Tibial nerve (tissue), 4 donors: ENCODE data around the gene SLC2A4RG. TPM values are rescaled to one million over a fixed set of nuclear protein-coding genes. Genes with fewer than 3 reads are reported as not detected.

ENCODE experiments used
- DNase-seq, 2 donors: peaks; one replicate each; pipeline ENCODE4 v3.0.0-alpha.2; 2019; ENCODE audit warnings: low spot score in 2 of 2
- H3K27ac ChIP-seq, 4 donors: fragments of 200-600 bp; sonication (generic) in 3 of 4; one replicate each; pipeline ENCODE4 v1.5.1; 2017 to 2019; ENCODE audit warnings: mild to moderate bottlenecking in 1 of 4
- H3K27me3 ChIP-seq, 2 donors: fragments of 200-600 bp; sonication (generic) in 1 of 2; one replicate each; pipeline versions ENCODE4 v1.5.1 to v1.6.0; 2017 to 2019
- H3K36me3 ChIP-seq, 3 donors: fragments of 200-600 bp; sonication (generic); one replicate each; pipeline ENCODE4 v1.5.1; 2018 to 2019
- H3K4me1 ChIP-seq, 4 donors: fragments of 200-600 bp; sonication (generic) in 3 of 4; one replicate each; pipeline ENCODE4 v1.5.1; 2017 to 2019
- H3K4me3 ChIP-seq, 4 donors: fragments of 200-600 bp; sonication (generic) in 3 of 4; one replicate each; pipeline ENCODE4 v1.5.1; 2017 to 2019; ENCODE audit warnings: mild to moderate bottlenecking in 1 of 4, moderate library complexity in 1 of 4
- H3K9me3 ChIP-seq, 4 donors: fragments of 200-600 bp; sonication (generic) in 3 of 4; one replicate each; pipeline ENCODE4 v1.5.1; 2017 to 2019
- EP300 ChIP-seq, 2 donors: sonication (generic); formaldehyde crosslinking; IDR thresholded peaks; one replicate each; pipeline ENCODE4 v1.6.1; 2017; ENCODE audit warnings: antibody characterized with exemption in 2 of 2, mild to moderate bottlenecking in 1 of 2
- POLR2A ChIP-seq, 2 donors: fragments of 450-650 bp; IDR thresholded peaks; one replicate each; pipeline ENCODE4 v1.6.1; 2017; ENCODE audit warnings: antibody characterized with exemption in 2 of 2, mild to moderate bottlenecking in 2 of 2, moderate library complexity in 2 of 2
- WGBS, 2 donors: methylation state at CpG; one replicate each; pipeline ENCODE4 v1.1.5; 2018; 5-methylcytosine and 5-hydroxymethylcytosine counted together
- total RNA-seq, 4 donors: library from RNA; depleted of rRNA; stranded (reverse); fragments of >200 nt; gene quantifications; one replicate each; pipeline ENCODE4 v1.1.0, GENCODE V29; 2016
- TF ChIP-seq, protein P1 (sequence below), 5 experiments: fragments of 200-600 bp in 3 of 5; fragments of 450-650 bp in 2 of 5; sonication (generic) in 3 of 5; IDR thresholded peaks; one replicate each; pipeline ENCODE4 v1.5.1; 2016 to 2019; ENCODE audit warnings: antibody characterized with exemption in 5 of 5, mild to moderate bottlenecking in 3 of 5, moderate library complexity in 2 of 5

The SLC2A4RG gene
- total RNA-seq, 4 donors from 2014 or later: 71.5 to 126 (median 72.5) TPM

DNA sequence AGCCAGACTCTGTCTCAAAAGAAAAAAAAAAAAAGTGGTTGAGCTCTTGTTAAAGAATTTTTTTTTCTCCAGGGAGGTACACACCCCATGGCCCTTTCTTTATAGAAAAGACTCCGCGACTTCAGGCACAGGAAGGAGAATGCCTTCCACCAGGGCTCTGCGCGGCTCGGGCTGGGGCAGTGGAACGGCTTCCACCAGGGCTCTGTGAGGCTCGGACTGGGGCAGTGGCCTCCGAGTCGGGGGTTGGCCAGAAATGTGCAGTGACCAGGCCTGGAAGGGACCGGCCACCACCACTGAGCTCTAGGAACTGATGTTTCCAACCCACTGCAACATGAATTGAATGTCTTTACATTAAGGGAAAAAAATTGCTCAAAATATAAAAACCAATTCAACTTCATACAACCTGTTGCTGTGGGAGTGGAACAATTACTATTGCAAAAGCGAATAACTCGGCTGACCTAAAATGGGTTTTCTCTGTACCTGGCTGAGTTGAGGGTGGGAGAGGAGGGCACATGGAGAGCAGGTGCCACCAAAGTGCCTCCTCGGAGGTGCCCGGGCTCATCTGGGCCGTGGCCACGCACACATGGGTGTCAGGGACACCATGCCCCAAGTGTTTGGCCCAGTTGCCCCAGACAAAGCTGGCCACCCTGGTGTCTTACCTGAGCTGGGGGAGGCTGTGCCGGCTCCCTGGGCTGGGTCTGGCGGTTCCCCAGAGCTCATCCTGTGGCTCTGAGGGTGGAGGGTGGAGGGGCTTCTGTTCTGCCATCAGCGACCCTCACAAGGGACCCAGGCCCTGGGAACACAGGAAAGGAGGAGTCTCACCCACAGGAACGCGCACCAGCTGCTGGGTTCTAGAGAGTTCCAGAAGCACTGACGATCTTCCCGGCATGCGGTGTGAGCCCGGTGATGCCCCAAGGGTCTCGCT is 29.3 kb downstream of the SLC2A4RG start:
- no peak overlapping the region for H3K4me3 ChIP-seq
- WGBS, 2 donors: 91% methylated on average over 22 to 26 of the region's 26 CpGs
- DNase-seq: no peak

DNA sequence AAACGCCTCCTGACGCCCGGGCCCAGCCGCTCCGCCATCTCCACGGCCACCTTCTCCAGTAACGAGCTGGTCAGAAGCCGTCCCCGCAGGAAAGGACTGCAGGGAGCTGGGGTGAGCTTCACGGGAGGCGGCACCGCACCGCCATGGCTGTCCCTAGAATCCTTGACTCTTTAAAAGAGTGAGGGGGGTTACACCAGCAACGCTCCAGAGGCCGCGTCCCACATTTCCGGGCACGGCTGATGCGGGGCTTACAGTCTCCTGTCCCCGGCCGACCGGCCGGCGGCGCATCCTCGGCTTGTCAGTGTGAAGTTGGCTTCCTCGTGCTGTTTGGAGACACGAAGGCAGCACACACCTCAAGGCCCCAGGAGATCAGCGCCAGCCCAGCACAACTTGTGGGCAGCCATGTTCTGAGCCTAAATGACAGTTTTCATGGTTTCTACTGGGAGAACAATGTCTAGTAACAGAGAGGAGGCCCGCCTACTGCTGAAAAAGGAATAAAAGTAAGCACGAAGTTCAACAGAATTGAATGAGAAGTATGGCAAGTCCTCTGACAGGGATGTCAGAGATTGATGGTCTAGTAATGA is 30.4 kb downstream of the SLC2A4RG start:
- H3K9me3 ChIP-seq: no peaks in the 10 kb centered on the region
- H3K4me3 ChIP-seq: no peak overlapping the region
- peaks cover 0 to 26% (median 0%) of the 10 kb centered on the region in 4 donors for H3K4me1 ChIP-seq
- H3K27me3 ChIP-seq: no peaks in the 10 kb centered on the region
- H3K36me3 ChIP-seq: peaks cover 0 to 48% (median 0%) of the 10 kb centered on the region in 3 donors
- DNase-seq: no peak
- WGBS, 2 donors: 86 to 90% methylated on average over 31 of the region's 31 CpGs
- TF ChIP-seq POLR2A (IDR thresholded peaks at IDR 0.05) (no peak), EP300 (IDR thresholded peaks at IDR 0.05) (no peak)
- TF ChIP-seq, protein P1, sequence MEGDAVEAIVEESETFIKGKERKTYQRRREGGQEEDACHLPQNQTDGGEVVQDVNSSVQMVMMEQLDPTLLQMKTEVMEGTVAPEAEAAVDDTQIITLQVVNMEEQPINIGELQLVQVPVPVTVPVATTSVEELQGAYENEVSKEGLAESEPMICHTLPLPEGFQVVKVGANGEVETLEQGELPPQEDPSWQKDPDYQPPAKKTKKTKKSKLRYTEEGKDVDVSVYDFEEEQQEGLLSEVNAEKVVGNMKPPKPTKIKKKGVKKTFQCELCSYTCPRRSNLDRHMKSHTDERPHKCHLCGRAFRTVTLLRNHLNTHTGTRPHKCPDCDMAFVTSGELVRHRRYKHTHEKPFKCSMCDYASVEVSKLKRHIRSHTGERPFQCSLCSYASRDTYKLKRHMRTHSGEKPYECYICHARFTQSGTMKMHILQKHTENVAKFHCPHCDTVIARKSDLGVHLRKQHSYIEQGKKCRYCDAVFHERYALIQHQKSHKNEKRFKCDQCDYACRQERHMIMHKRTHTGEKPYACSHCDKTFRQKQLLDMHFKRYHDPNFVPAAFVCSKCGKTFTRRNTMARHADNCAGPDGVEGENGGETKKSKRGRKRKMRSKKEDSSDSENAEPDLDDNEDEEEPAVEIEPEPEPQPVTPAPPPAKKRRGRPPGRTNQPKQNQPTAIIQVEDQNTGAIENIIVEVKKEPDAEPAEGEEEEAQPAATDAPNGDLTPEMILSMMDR (IDR thresholded peaks at IDR 0.05): no peak
- no peak overlapping the region for H3K27ac ChIP-seq

More for the DNA sequence above, 29.3 kb downstream of the SLC2A4RG start:
- H3K9me3 ChIP-seq: no peaks in the 10 kb centered on the region
- TF ChIP-seq, protein P1 (IDR thresholded peaks at IDR 0.05): no peak
- TF ChIP-seq POLR2A (IDR thresholded peaks at IDR 0.05): no peak
- no peak for TF ChIP-seq EP300 (IDR thresholded peaks at IDR 0.05)
- H3K36me3 ChIP-seq: peaks cover 0 to 48% (median 0%) of the 10 kb centered on the region in 3 donors
- no peak overlapping the region for H3K27ac ChIP-seq
- H3K27me3 ChIP-seq: no peaks in the 10 kb centered on the region
- H3K4me1 ChIP-seq: peaks cover 0 to 15% (median 0%) of the 10 kb centered on the region in 4 donors

DNA sequence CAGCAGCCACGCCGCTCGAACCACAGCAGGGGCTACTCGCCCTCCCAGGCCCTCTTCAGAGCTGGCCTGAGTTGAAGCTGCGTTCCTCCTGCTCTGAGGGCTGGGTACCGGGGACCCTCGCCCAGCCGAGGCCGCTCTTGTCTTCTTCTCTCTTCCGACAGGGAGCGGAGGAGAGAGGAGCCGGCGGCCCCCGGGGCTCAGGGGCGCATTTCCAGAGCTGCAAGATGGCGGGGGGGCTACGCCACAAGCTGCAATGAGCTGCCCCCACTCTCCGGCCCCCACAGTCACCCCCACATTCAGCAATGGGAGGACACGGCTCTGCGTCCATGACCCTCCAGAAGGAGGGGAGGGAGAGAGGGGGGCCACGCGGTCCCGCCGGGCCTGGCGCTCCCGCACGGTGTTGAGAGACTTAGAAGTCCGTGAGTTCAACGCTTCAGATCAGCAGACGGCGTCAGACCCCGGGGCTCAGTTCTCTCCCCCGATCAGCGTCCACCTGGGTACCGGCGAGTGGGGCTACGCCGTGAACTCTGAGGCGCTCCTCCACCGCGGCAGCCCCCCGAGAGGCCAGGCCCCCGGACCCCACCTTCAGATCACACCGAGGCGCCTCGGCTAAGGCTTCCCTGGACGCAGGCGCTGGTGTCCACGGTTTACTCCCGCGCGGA is 31.6 kb downstream of the SLC2A4RG start:
- H3K9me3 ChIP-seq: no peaks in the 10 kb centered on the region
- H3K27ac ChIP-seq: no peak overlapping the region
- H3K4me1 ChIP-seq: peaks cover 0 to 36% (median 0%) of the 10 kb centered on the region in 4 donors
- DNase-seq: no peak
- no peaks in the 10 kb centered on the region for H3K27me3 ChIP-seq
- H3K4me3 ChIP-seq: no peak overlapping the region
- peaks cover 0 to 58% (median 0%) of the 10 kb centered on the region in 3 donors for H3K36me3 ChIP-seq
- TF ChIP-seq EP300 (IDR thresholded peaks at IDR 0.05) (no peak), POLR2A (IDR thresholded peaks at IDR 0.05) (no peak)
- TF ChIP-seq, protein P1 (IDR thresholded peaks at IDR 0.05): no peak
- 92 to 94% methylated on average over 51 of the region's 52 CpGs for WGBS, 2 donors

DNA sequence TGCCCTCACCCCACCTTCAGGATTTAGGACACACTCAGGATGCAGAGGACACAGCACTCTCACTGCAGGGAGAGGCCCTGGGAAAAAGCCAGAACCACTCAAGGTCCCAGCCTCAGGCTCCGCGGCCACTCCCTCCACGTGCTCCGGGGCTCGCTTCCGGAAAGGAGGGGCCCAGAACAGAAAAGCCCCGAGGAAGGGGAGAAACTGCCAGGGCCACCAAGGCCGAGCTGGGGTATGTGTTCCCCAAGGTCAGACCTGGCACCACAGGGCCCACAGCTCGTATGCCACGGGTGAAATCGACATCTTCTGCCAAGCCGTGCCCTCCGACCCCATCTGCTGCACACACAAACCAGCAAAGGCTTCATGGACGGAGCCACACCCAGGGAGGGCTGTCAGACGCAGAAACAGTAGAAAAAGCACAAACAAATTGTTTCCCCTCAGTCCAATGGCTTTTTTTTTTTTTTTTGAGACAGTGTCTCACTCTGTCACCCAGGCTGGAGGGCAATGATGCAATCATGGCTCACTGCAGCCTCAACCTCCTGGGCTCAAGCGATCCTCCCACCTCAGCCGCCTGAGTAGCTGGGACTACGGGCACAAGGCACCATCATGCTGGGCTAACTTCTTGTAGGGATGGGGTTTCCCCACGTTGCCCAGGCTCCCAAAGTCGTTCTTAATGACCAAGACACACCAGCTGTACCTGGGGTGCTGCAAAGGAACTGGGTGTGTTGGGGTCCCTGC is 33.4 kb downstream of the SLC2A4RG start:
- no peak for DNase-seq
- Histone ChIP-seq H3K4me3 (no peak overlapping the region), H3K27me3 (no peaks in the 10 kb centered on the region), H3K9me3 (no peaks in the 10 kb centered on the region), H3K4me1 (peaks cover 0 to 36% (median 0%) of the 10 kb centered on the region in 4 donors), H3K27ac (peak overlapping the region in 1 of 4 donors; percentile 61), H3K36me3 (peaks cover 0 to 41% (median 0%) of the 10 kb centered on the region in 3 donors)
- 56 to 66% methylated on average over 20 of the region's 20 CpGs for WGBS, 2 donors
- TF ChIP-seq, protein P1 (IDR thresholded peaks at IDR 0.05): no peak
